Keratinocyte (primary cell): ENCODE results near the gene TENM4.

Experiments used
- CTCF ChIP-seq, 3 experiments: IDR thresholded peaks in 1 of 3; conservative IDR thresholded peaks in 1 of 3; optimal IDR thresholded peaks in 1 of 3; 2 replicates in 2 of 3; 3 replicates in 1 of 3; pipeline versions ENCODE3 to v1.5.1; 2011; ENCODE audit warnings: low read length in 3 of 3, mild to moderate bottlenecking in 3 of 3, moderate library complexity in 2 of 3, control low read depth in 1 of 3, inconsistent platforms in 1 of 3; ENCODE audit not compliant: insufficient read depth in 2 of 3; ENCODE audit errors: extremely low read depth in 1 of 3
- EZH2 ChIP-seq: IDR thresholded peaks from one replicate; pipeline ENCODE4 v1.6.1; 2012; ENCODE audit warnings: inconsistent platforms, mild to moderate bottlenecking, low read length, moderate library complexity

- TF ChIP-seq CTCF (optimal IDR thresholded peaks at IDR 0.05 in 1 of 3, IDR thresholded peaks at IDR 0.05 in 1 of 3, conservative IDR thresholded peaks at IDR 0.05 in 1 of 3; ENCODE audit: extremely low read depth in 1 of 3, insufficient read depth in 2 of 3, low read length in 3 of 3) (no peak), EZH2 (no peak)
Measured at GRCh38 chr11:79409330-79409729, 31.5 kb downstream of the TENM4 start.
